HFF-Myc (cell line): ENCODE results near the gene TMED9.

Experiments
- DNase-seq: peaks from one replicate; pipeline ENCODE4 v3.0.0-alpha.2; 2011; ENCODE audit warnings: low read depth; ENCODE audit errors: extremely low read depth
- H3K4me3 ChIP-seq: replicated peaks from 2 replicates; pipeline ENCODE4 v1.5.1; 2011; ENCODE audit warnings: low read depth, mild to moderate bottlenecking, control low read depth, low read length
- CTCF ChIP-seq: IDR thresholded peaks from 2 replicates; pipeline ENCODE4 v1.5.1; 2012; ENCODE audit warnings: mild to moderate bottlenecking, low read depth, low read length, control low read depth; ENCODE audit errors: missing control alignments

Gene TMED9

GRCh38 chr5:177576169-177576568, 15.8 kb upstream of the TMED9 start:
- no peak for TF ChIP-seq CTCF
- DNase-seq, result no peak
- no peak overlapping the region for H3K4me3 ChIP-seq

GRCh38 chr5:177578316-177578715, 13.7 kb upstream of the TMED9 start:
- no peak for DNase-seq
- no peak for TF ChIP-seq CTCF
- no peak overlapping the region for H3K4me3 ChIP-seq

- DNase-seq, result no peak
- no peak overlapping the region for H3K4me3 ChIP-seq
- TF ChIP-seq CTCF, result no peak
Observed at GRCh38 chr5:177588413-177588909, 3.5 kb upstream of the TMED9 start.

GRCh38 chr5:177590406-177590805, 1.6 kb upstream of the TMED9 start:
- no peak overlapping the region for H3K4me3 ChIP-seq
- DNase-seq, result no peak
- no peak for TF ChIP-seq CTCF

- no peak for DNase-seq
- TF ChIP-seq CTCF, result no peak
Observed at GRCh38 chr5:177591690-177592009, 353 bp upstream of the TMED9 start.

GRCh38 chr5:177592905-177593304, 902 bp downstream of the TMED9 start:
- DNase-seq, result no peak
- no peak for TF ChIP-seq CTCF
- peak overlapping the region; percentile 67 for H3K4me3 ChIP-seq

More at GRCh38 chr5:177591690-177592009, 353 bp upstream of the TMED9 start:
- H3K4me3 ChIP-seq, result peak overlapping the region; percentile 67

- H3K4me3 ChIP-seq, result peak overlapping the region; percentile 67
- DNase-seq, result no peak
- no peak for TF ChIP-seq CTCF
Observed at GRCh38 chr5:177593511-177593910, 1.5 kb downstream of the TMED9 start.
